Right lobe of liver (tissue), 6 donors: ENCODE results near the gene KNL1. TPM values are rescaled to one million over a fixed set of nuclear protein-coding genes. Genes with fewer than 3 reads are reported as not detected.

Experiments
- ATAC-seq, 4 donors: fragments of 200-7000 bp; cut with Tn5 transposase; one replicate each; pipeline ENCODE4 v1.9.1; 2020; ENCODE audit warnings: mild to moderate bottlenecking in 4 of 4, moderate library complexity in 4 of 4
- DNase-seq, 3 donors: peaks; one replicate each; pipeline ENCODE4 v3.0.0-alpha.2; 2020
- H3K27ac ChIP-seq, 3 donors: fragments of 200-600 bp; one replicate each; pipeline ENCODE4 v1.8.0; 2022
- H3K27me3 ChIP-seq, 2 donors: fragments of 200-600 bp; one replicate each; pipeline ENCODE4 v1.8.0; 2022
- H3K36me3 ChIP-seq, 4 donors: fragments of 200-600 bp; sonication (generic) in 1 of 4; one replicate each; pipeline versions ENCODE4 v1.5.1 to v1.8.0; 2017 to 2022; ENCODE audit warnings: control low read depth in 1 of 4
- H3K4me1 ChIP-seq, 4 donors: fragments of 200-600 bp; sonication (generic) in 1 of 4; one replicate each; pipeline versions ENCODE4 v1.5.1 to v1.8.0; 2017 to 2022; ENCODE audit warnings: control low read depth in 1 of 4
- H3K4me3 ChIP-seq, 3 donors: fragments of 200-600 bp; one replicate each; pipeline ENCODE4 v1.8.0; 2022
- H3K9me3 ChIP-seq, 4 donors: fragments of 200-600 bp; sonication (generic) in 1 of 4; one replicate each; pipeline versions ENCODE4 v1.5.1 to v1.8.0; 2017 to 2022; ENCODE audit warnings: control low read depth in 1 of 4
- CTCF ChIP-seq, 4 donors: fragments of 200-600 bp in 3 of 4; fragments of 450-650 bp in 1 of 4; IDR thresholded peaks; one replicate each; pipeline versions ENCODE4 v1.5.1 to v1.8.0; 2016 to 2022; ENCODE audit warnings: antibody characterized with exemption in 4 of 4, mild to moderate bottlenecking in 2 of 4
- POLR2A ChIP-seq: fragments of 450-650 bp; IDR thresholded peaks from one replicate; pipeline ENCODE4 v1.6.1; 2017; ENCODE audit warnings: antibody characterized with exemption, mild to moderate bottlenecking
- WGBS: methylation state at CpG from one replicate; pipeline ENCODE4 v1.1.6; 2018; ENCODE audit warnings: low coverage, low lambda C conversion rate; ENCODE audit not compliant: insufficient coverage; ENCODE audit errors: missing lambda C conversion rate; 5-methylcytosine and 5-hydroxymethylcytosine counted together
- intact Hi-C, 2 donors: fragments of 100-400 bp; cut with DNase I; formaldehyde crosslinking; loops; one replicate each; pipeline versions ENCODE4 v1.11.2 to v1.14.1; 2022
- small RNA-seq, 2 experiments: library from RNA; depleted of rRNA; stranded (forward); fragments of <200 nt; gene quantifications; one replicate each; pipeline ENCODE3, GENCODE V24; 2016
- total RNA-seq, 6 experiments: library from RNA; depleted of rRNA in 2 of 6; stranded (reverse); fragments of >200 nt in 2 of 6; fragmentation: NEBNext Ultra II Directional in 3 of 6; extraction: Animal tissue kit (Norgen Biotek cat#: 25700) in 3 of 6; gene quantifications; one replicate each; pipeline versions ENCODE4 v1.1.0 to v1.2.4, GENCODE V29; 2016 to 2023
- donor health status: DM: no; HTN: yes; CAD: no.
- donor health status: DM: no; HTN: no; CAD: no.
- donor health status: DM: no; HTN: no; CAD: no.
- donor health status: DM: no; HTN: yes; CAD: no.
- donor health status: DM: no; HTN: yes; CAD: no.

Gene KNL1
- total RNA-seq, 6 experiments from 2014 or later: 1.6 to 9.6 (median 3.6) TPM

- H3K27me3 ChIP-seq: no peaks in the 10 kb centered on the region
- peak in 2 of 4 donors; percentile 48 to 52 for ATAC-seq
- no peak for DNase-seq
- no peak overlapping the region for H3K27ac ChIP-seq
- TF ChIP-seq CTCF (IDR thresholded peaks at IDR 0.05) (peak; percentile 19 to 30 (median 24)), POLR2A (no peak)
- no peaks in the 10 kb centered on the region for H3K4me1 ChIP-seq
- no peaks in the 10 kb centered on the region for H3K36me3 ChIP-seq
- WGBS: 73% methylated on average over 7 of the region's 7 CpGs
- H3K9me3 ChIP-seq: no peaks in the 10 kb centered on the region
- intact Hi-C loops: no loop called here
- H3K4me3 ChIP-seq: no peak overlapping the region
Measured at GRCh38 chr15:40702077-40702476, 108.0 kb downstream of the KNL1 start.

DNA sequence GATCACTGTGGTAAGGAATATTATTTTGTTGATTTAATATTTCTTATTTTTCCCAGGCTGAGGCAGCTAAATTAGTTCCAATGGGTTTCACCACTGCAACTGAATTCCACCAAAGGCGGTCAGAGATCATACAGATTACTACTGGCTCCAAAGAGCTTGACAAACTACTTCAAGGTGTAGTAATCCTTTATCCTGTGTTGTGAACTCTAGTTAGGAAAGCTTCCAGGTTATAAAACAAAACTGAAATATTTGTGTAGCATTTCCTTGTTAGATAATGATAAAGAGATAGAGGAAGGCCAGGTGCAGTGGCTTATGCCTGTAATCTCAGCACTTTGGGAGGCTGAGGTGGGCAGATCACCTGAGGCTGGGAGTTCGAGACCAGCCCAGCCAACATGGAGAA lies 112.1 kb downstream of the KNL1 start:
- no peak overlapping the region for H3K4me3 ChIP-seq

More for the DNA sequence above, 112.1 kb downstream of the KNL1 start:
- no peaks in the 10 kb centered on the region for H3K27me3 ChIP-seq
- H3K27ac ChIP-seq: no peak overlapping the region
- TF ChIP-seq CTCF (IDR thresholded peaks at IDR 0.05) (no peak), POLR2A (no peak)
- intact Hi-C loops: no loop called here
- WGBS: 88% methylated on average over 2 of the region's 2 CpGs
- H3K4me1 ChIP-seq: no peaks in the 10 kb centered on the region
- no peak for DNase-seq
- H3K9me3 ChIP-seq: no peaks in the 10 kb centered on the region
- H3K36me3 ChIP-seq: no peaks in the 10 kb centered on the region
- ATAC-seq: no peak

Small RNAs within 50 kb of the gene (small RNA-seq; reads per million reads assigned to genes)
- 0 reads per million in 2 experiments for gene RF00017
- 0 reads per million in 2 experiments for gene RN7SL376P

Other genes with a start within 250 kb of the KNL1 start
- gene PHGR1, start 243.2 kb upstream of the KNL1 start, total RNA-seq: not detected
- under 1 TPM; 0.06 to 0.71 (median 0.16) TPM for gene DISP2, start 236.0 kb upstream of the KNL1 start, total RNA-seq
- gene KNSTRN, start 211.5 kb upstream of the KNL1 start, total RNA-seq: 10 to 100 TPM in 4 of 6 experiments, 1 to 10 TPM in 2; 5.4 to 17.2 (median 11.2) TPM
- gene IVD, start 188.5 kb upstream of the KNL1 start, total RNA-seq: 100 to 1,000 TPM in 3 of 6 experiments, 10 to 100 TPM in 3; 89.7 to 231 (median 122) TPM
- 10 to 100 TPM in 1 of 6 experiments, 1 to 10 TPM in 5; 6.5 to 10.5 (median 9.0) TPM for gene BAHD1, start 153.3 kb upstream of the KNL1 start, total RNA-seq
- 1 to 10 TPM; 2.9 to 5.7 (median 4.8) TPM for gene CHST14, start 123.3 kb upstream of the KNL1 start, total RNA-seq
- 10 to 100 TPM in 3 of 6 experiments, 1 to 10 TPM in 3; 6.4 to 12.3 (median 9.9) TPM for gene CCDC32, start 29.2 kb upstream of the KNL1 start, total RNA-seq
- gene RPUSD2, start 24.9 kb upstream of the KNL1 start, total RNA-seq: 1 to 10 TPM; 4.7 to 7.4 (median 6.1) TPM
- gene RAD51, start 100.9 kb downstream of the KNL1 start, total RNA-seq: 1 to 10 TPM in 2 of 6 experiments, under 1 TPM in 2, not detected in 2; 0.66 to 1.7 (median 1.1) TPM
- gene RMDN3, start 161.0 kb downstream of the KNL1 start, total RNA-seq: 10 to 100 TPM; 25.3 to 38.5 (median 29.5) TPM
- gene GCHFR, start 169.8 kb downstream of the KNL1 start, total RNA-seq: 100 to 1,000 TPM in 2 of 6 experiments, 10 to 100 TPM in 4; 65.4 to 181 (median 82.0) TPM
- 1 to 10 TPM in 2 of 6 experiments, under 1 TPM in 4; 0.51 to 1.6 (median 0.83) TPM for gene C15orf62, start 175.7 kb downstream of the KNL1 start, total RNA-seq
- 10 to 100 TPM; 11.5 to 49.3 (median 19.5) TPM for gene ZFYVE19, start 212.8 kb downstream of the KNL1 start, total RNA-seq
- 10 to 100 TPM in 5 of 6 experiments, 1 to 10 TPM in 1; 7.8 to 23.7 (median 17.7) TPM for gene DNAJC17, start 213.2 kb downstream of the KNL1 start, total RNA-seq
- not detected for gene PPP1R14D, start 234.5 kb downstream of the KNL1 start, total RNA-seq
- gene SPINT1, start 249.8 kb downstream of the KNL1 start, total RNA-seq: 1 to 10 TPM; 1.1 to 7.9 (median 3.0) TPM